ENCODE data around the gene MGP.

Gene MGP

GRCh38 chr12:14885718-14886221 is at the start of gene MGP:
Gene MGP, minus strand, starts transcription at chr12:14885854. Its CDS starts 63 bp downstream, at chr12:14885791.
- no peak for DNase-seq (ENCODE audit: low read depth, low spot score)

GRCh38 chr12:14935031-14935430 is 49.4 kb upstream of the MGP start:
- no peak for DNase-seq (ENCODE audit: low read depth, low spot score)

- DNase-seq (ENCODE audit: low read depth, low spot score): no peak
Observed at GRCh38 chr12:14934511-14934910, 48.9 kb upstream of the MGP start.

- DNase-seq (ENCODE audit: low read depth, low spot score): no peak
Observed at GRCh38 chr12:14931791-14932560, 46.3 kb upstream of the MGP start.

GRCh38 chr12:14931359-14931758 is 45.7 kb upstream of the MGP start:
- DNase-seq (ENCODE audit: low read depth, low spot score): no peak

- DNase-seq (ENCODE audit: low read depth, low spot score): no peak
Observed at GRCh38 chr12:14930299-14930698, 44.6 kb upstream of the MGP start.

- DNase-seq (ENCODE audit: low read depth, low spot score): peak; percentile 63
Observed at GRCh38 chr12:14928931-14929330, 43.3 kb upstream of the MGP start.

- no peak for DNase-seq (ENCODE audit: low read depth, low spot score)
Observed at GRCh38 chr12:14927267-14927666, 41.6 kb upstream of the MGP start.

- DNase-seq (ENCODE audit: low read depth, low spot score): no peak
Observed at GRCh38 chr12:14924541-14924940, 38.9 kb upstream of the MGP start.

GRCh38 chr12:14923944-14924343 is 38.3 kb upstream of the MGP start:
- DNase-seq (ENCODE audit: low read depth, low spot score): no peak

- no peak for DNase-seq (ENCODE audit: low read depth, low spot score)
Observed at GRCh38 chr12:14921218-14921617, 35.6 kb upstream of the MGP start.

GRCh38 chr12:14920475-14921126 is 34.9 kb upstream of the MGP start:
- no peak for DNase-seq (ENCODE audit: low read depth, low spot score)

- DNase-seq (ENCODE audit: low read depth, low spot score): no peak
Observed at GRCh38 chr12:14919455-14919854, 33.8 kb upstream of the MGP start.

GRCh38 chr12:14915736-14916135 is 30.1 kb upstream of the MGP start:
- no peak for DNase-seq (ENCODE audit: low read depth, low spot score)

GRCh38 chr12:14913381-14913781 is 27.7 kb upstream of the MGP start:
- no peak for DNase-seq (ENCODE audit: low read depth, low spot score)

- DNase-seq (ENCODE audit: low read depth, low spot score): no peak
Observed at GRCh38 chr12:14911131-14911530, 25.5 kb upstream of the MGP start.

- DNase-seq (ENCODE audit: low read depth, low spot score): no peak
Observed at GRCh38 chr12:14910090-14910915, 24.6 kb upstream of the MGP start.

GRCh38 chr12:14907953-14908352 is 22.3 kb upstream of the MGP start:
- DNase-seq (ENCODE audit: low read depth, low spot score): no peak

GRCh38 chr12:14906114-14906513 is 20.5 kb upstream of the MGP start:
- no peak for DNase-seq (ENCODE audit: low read depth, low spot score)

GRCh38 chr12:14905269-14906004 is 19.8 kb upstream of the MGP start:
- no peak for DNase-seq (ENCODE audit: low read depth, low spot score)

- no peak for DNase-seq (ENCODE audit: low read depth, low spot score)
Observed at GRCh38 chr12:14904854-14905253, 19.2 kb upstream of the MGP start.
